ENCODE data around the gene LBX1.
"Not testable (repeated sequence)": the region's sequence is repeated elsewhere in the genome, so short reads cannot be mapped to it uniquely, and the experiment has no call there.

LBX1 gene

GRCh38 chr10:101198326-101198977 is 30.8 kb downstream of the LBX1 start:
- DNase-seq, result not testable (repeated sequence)

DNA sequence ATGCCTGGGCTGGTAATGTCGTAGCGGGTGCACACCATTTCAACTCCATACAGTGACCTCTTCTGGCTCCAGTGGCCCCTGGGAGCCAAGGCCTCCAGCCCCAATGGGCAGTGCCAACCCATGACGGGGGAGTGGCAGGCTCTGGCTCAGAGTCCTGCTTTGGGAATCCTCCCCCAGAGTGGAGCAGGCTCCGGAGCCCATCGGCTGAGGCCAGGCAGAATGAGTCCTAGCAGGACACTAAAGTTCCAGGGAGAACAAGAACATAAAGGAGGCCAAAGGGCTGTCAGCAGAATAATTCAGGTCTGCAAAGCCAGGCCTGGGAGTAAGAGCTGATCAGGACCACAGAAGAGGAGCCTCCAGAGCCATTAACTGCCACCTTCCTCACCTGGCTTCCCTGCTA is 33.3 kb downstream of the LBX1 start:
- DNase-seq, result no peak

DNA sequence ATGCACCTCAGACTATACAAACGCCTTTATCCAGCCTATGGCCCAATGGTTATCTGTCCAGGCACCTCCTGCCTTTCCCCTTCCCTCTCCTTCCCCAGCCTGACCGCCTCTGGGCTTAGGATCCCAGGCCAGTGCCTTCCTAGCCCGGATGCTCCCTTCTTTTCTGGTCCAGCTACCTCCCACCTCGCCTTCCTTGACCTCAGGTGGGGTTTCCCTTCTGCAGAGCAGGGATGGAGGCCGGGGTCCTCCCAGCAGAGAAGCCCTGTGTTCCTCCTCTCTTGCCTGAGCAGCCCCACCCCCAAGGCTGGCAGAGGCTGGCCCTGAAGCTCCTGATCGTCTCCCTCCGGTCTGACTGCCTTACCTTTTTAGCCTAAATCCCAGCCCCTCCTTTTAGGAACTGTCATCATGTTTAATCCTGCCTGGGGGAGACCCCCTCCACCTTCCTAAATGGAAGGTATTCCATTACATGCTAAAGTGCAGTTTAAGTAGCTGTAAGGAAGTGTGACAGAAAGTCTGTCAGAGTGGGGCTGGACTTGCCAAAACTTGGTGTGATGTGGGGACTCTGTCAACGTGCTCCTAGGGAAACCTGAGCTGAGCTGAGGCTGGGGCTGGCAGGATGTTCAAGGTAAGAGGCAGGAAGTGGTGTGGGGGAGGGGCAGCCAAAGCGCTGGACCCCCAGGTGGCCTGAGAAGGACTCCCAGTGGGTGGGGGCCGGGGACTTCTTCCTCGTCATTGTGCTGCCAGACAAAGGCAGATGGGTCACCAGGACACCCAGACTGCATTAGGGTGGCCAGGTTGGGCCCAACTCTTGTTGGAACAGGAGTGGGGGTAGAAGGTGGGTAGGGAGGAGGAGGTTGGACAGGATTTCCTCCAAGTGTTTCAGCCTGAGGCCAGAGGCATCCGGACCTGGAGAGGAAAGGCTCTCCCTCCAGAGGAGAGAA is 39.5 kb downstream of the LBX1 start:
- DNase-seq, result no peak

DNA sequence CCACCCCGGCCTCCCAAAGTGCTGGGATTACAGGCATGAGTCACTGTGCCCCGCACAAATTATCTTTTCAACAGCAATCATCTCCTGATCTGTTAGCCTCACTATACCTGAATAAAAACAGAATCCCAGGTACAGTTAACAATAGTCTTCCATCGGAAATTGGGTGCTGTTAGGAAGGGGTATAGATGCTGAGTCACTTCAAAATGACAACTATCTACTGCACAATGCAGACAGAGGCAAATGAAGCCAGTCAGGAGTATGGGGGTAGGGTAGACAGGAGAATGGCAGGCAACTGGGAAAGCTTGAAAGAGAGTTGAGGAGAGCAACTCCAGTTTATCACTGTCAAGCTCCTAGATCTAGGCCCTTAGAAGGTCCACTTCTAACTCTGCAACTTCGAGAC is 40.3 kb downstream of the LBX1 start:
- DNase-seq, result no peak

- DNase-seq, result no peak
Observed at GRCh38 chr10:101183458-101184183, 45.6 kb downstream of the LBX1 start.

GRCh38 chr10:101182936-101183335 is 46.3 kb downstream of the LBX1 start:
- no peak for DNase-seq

Data from activated CD4-positive, CD25-positive, alpha-beta regulatory T cell treated with anti-CD3 and anti-CD28 coated beads, Interleukin-2, amount 50 U/mL, for 72 hours (primary cell).